ENCODE data around the gene RNASE11. TPM values are rescaled to one million over a fixed set of nuclear protein-coding genes. Genes with fewer than 3 reads are reported as not detected.

RNASE11 gene
- total RNA-seq, 2 experiments from 2014 or later = not detected

- intact Hi-C loops (cut with DNase I, micrococcal nuclease) = no loop called here
- peaks cover 0 to 20% of the 10 kb centered on the region in 2 experiments for H3K9me3 ChIP-seq (ENCODE audit: control insufficient read depth in 1 of 2, insufficient read depth in 1 of 2, low read length in 2 of 2)
- POLR2A ChIA-PET = interaction anchor here (1.0 to 1.8 kb wide), 2 partner anchors 55 to 137 kb away, joined by 3 to 7 read pairs; no protein-coding TSS in a partner anchor
- Mint-ChIP-seq H3K27ac (peak overlapping the region; percentile 98), H3K36me3 (ENCODE audit: low read depth) (peaks cover 22% of the 10 kb centered on the region), H3K4me3 (peak overlapping the region; percentile 90), H3K4me1 (ENCODE audit: low read depth) (peaks cover 84% of the 10 kb centered on the region), H3K27me3 (peaks cover 30% of the 10 kb centered on the region), H3K9me3 (no peaks in the 10 kb centered on the region)
- DNase-seq (peak in 3 of 14 experiments; percentile 22 to 40 (median 24)), ATAC-seq (ENCODE audit: poor library complexity) (no peak)
- H3K4me3 ChIP-seq (ENCODE audit: low read length) = peak overlapping the region; percentile 47
- no peak for TF ChIP-seq CTCF (IDR thresholded peaks at IDR 0.05)
- H3K4me1 ChIP-seq (ENCODE audit: insufficient read depth, low read length) = peaks cover 53% of the 10 kb centered on the region
- no peaks in the 10 kb centered on the region for H3K36me3 ChIP-seq (ENCODE audit: insufficient read depth, low read length)
- CTCF ChIA-PET = interaction anchor here (1.0 to 1.2 kb wide), 2 partner anchors 16 to 56 kb away, joined by 3 to 4 read pairs; no protein-coding TSS in a partner anchor
- H3K27me3 ChIP-seq (ENCODE audit: control insufficient read depth in 1 of 2, insufficient read depth in 2 of 2, low read length in 2 of 2) = peaks cover 0 to 19% of the 10 kb centered on the region in 2 experiments
- H3K27ac ChIP-seq (ENCODE audit: low read depth in 1 of 2, low read length in 2 of 2) = no peak overlapping the region
Observed at GRCh38 chr14:20626274-20626673, 38.5 kb upstream of the RNASE11 start.

GRCh38 chr14:20624495-20625070, 36.8 kb upstream of the RNASE11 start:
- Histone ChIP-seq H3K4me1 (ENCODE audit: insufficient read depth, low read length) (peaks cover 47% of the 10 kb centered on the region), H3K9me3 (ENCODE audit: control insufficient read depth in 1 of 2, insufficient read depth in 1 of 2, low read length in 2 of 2) (peaks cover 0 to 20% of the 10 kb centered on the region in 2 experiments), H3K27ac (ENCODE audit: low read depth in 1 of 2, low read length in 2 of 2) (peak overlapping the region in 1 of 2 donors; percentile 36), H3K36me3 (ENCODE audit: insufficient read depth, low read length) (no peaks in the 10 kb centered on the region), H3K4me3 (ENCODE audit: low read length) (peak overlapping the region; percentile 47), H3K27me3 (ENCODE audit: control insufficient read depth in 1 of 2, insufficient read depth in 2 of 2, low read length in 2 of 2) (peaks cover 0 to 19% of the 10 kb centered on the region in 2 experiments)
- H3K27me3 Mint-ChIP-seq = peaks cover 20% of the 10 kb centered on the region
- peak in 10 of 14 experiments; percentile 23 to 82 (median 35) for DNase-seq
- peak overlapping the region; percentile 98 for H3K27ac Mint-ChIP-seq
- H3K9me3 Mint-ChIP-seq = no peaks in the 10 kb centered on the region
- POLR2A ChIA-PET = no interaction called here
- CTCF ChIA-PET = interaction anchor here (1.2 to 1.4 kb wide), 2 partner anchors 11 to 66 kb away, joined by 3 to 5 read pairs; no protein-coding TSS in a partner anchor
- intact Hi-C loops (cut with DNase I, micrococcal nuclease) = no loop called here
- peaks cover 11% of the 10 kb centered on the region for H3K36me3 Mint-ChIP-seq (ENCODE audit: low read depth)
- ATAC-seq (ENCODE audit: poor library complexity) = peak; percentile 62
- TF ChIP-seq CTCF (IDR thresholded peaks at IDR 0.05) = no peak
- peaks cover 71% of the 10 kb centered on the region for H3K4me1 Mint-ChIP-seq (ENCODE audit: low read depth)
- peak overlapping the region; percentile 90 for H3K4me3 Mint-ChIP-seq

GRCh38 chr14:20623798-20624197, 36.0 kb upstream of the RNASE11 start:
- ATAC-seq (ENCODE audit: poor library complexity) (no peak), DNase-seq (peak in 1 of 14 experiments; percentile 16)
- Mint-ChIP-seq H3K9me3 (no peaks in the 10 kb centered on the region), H3K27ac (peak overlapping the region; percentile 98), H3K4me3 (peak overlapping the region; percentile 90), H3K27me3 (peaks cover 24% of the 10 kb centered on the region), H3K36me3 (ENCODE audit: low read depth) (peaks cover 11% of the 10 kb centered on the region), H3K4me1 (ENCODE audit: low read depth) (peaks cover 65% of the 10 kb centered on the region)
- peaks cover 47% of the 10 kb centered on the region for H3K4me1 ChIP-seq (ENCODE audit: insufficient read depth, low read length)
- H3K9me3 ChIP-seq (ENCODE audit: control insufficient read depth in 1 of 2, insufficient read depth in 1 of 2, low read length in 2 of 2) = peaks cover 0 to 20% of the 10 kb centered on the region in 2 experiments
- ChIA-PET CTCF (interaction anchor here (1.2 to 1.4 kb wide), 2 partner anchors 10 to 67 kb away, joined by 3 to 5 read pairs; no protein-coding TSS in a partner anchor), POLR2A (interaction anchor here (0.8 to 1.2 kb wide), 3 partner anchors 61 to 168 kb away, joined by 3 read pairs; partner anchors contain the start of genes APEX1 and RNASE4)
- TF ChIP-seq CTCF (IDR thresholded peaks at IDR 0.05) = no peak
- intact Hi-C loops (cut with DNase I, micrococcal nuclease) = no loop called here
- no peak overlapping the region for H3K27ac ChIP-seq (ENCODE audit: low read depth in 1 of 2, low read length in 2 of 2)
- peaks cover 0 to 19% of the 10 kb centered on the region in 2 experiments for H3K27me3 ChIP-seq (ENCODE audit: control insufficient read depth in 1 of 2, insufficient read depth in 2 of 2, low read length in 2 of 2)
- H3K36me3 ChIP-seq (ENCODE audit: insufficient read depth, low read length) = no peaks in the 10 kb centered on the region
- no peak overlapping the region for H3K4me3 ChIP-seq (ENCODE audit: low read length)

All from CD4-positive, alpha-beta T cell (primary cell).